HK-2 (cell line): ENCODE measurements around the gene GNA12.
"Not testable (repeated sequence)": the region's sequence is repeated elsewhere in the genome, so short reads cannot be mapped to it uniquely, and the experiment has no call there.

Experiments
- DNase-seq: peaks from one replicate; pipeline ENCODE4 v3.0.0-alpha.2; 2018; ENCODE audit not compliant: unreplicated experiment

Gene GNA12

DNA sequence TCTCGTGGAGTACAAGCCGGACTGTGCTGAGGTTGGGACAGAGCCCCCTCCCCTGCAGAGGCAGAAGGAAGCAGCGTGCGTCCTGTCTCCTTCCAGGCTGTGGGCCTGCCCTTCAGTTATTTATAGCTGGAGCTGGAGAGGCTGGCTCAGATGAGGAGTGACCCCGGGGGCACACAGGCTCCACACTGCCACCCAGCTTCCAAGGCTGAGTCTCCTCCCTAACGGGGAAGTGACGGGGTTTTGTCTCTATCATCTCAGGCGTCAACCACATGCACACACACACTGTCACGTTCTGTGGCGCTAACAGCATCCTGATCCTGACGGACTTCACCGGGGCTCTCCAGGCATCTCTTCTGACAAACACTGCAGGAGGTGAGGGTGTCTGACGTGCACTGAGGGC, 130.7 kb downstream of the GNA12 start:
- no peak for DNase-seq

DNA sequence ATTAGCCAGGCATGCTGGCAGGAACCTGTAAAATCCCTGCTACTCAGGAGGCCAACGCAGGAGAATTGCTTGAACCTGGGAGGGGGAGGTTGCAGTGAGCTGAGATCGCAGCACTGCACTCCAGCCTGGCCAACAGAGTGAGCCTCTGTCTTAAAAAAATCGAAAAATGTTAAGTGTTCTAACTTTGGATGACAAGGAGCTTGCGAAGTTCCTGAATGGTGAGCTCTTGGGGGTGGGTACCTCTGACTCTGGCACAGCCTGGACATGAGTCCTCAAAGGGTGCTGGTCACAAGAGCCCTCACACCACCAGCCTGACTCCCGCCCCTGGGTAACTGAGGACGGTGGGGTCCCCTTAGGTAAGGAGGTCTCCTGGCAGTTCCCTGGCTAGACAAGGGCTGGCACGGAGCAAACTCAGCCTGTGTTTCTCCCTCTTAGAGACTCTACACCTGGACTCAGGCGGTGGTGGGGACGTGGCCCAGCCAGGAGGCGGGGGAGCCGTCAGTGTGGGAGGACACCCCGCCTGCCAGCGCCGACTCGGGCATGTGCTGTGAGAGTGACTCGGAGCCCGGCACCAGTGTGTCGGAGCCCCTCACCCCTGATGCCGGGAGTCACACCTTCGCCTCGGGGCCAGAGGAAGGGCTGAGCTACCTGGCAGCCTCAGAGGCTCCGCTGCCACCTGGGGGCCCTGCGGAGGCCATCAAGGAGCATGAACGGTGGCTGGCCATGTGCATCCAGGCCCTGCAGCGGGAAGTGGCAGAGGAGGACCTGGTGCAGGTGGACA, 132.0 kb downstream of the GNA12 start:
- no peak for DNase-seq

GRCh38 chr7:2710901-2711551, 133.1 kb downstream of the GNA12 start:
- no peak for DNase-seq

GRCh38 chr7:2710286-2710655, 133.8 kb downstream of the GNA12 start:
- no peak for DNase-seq

DNA sequence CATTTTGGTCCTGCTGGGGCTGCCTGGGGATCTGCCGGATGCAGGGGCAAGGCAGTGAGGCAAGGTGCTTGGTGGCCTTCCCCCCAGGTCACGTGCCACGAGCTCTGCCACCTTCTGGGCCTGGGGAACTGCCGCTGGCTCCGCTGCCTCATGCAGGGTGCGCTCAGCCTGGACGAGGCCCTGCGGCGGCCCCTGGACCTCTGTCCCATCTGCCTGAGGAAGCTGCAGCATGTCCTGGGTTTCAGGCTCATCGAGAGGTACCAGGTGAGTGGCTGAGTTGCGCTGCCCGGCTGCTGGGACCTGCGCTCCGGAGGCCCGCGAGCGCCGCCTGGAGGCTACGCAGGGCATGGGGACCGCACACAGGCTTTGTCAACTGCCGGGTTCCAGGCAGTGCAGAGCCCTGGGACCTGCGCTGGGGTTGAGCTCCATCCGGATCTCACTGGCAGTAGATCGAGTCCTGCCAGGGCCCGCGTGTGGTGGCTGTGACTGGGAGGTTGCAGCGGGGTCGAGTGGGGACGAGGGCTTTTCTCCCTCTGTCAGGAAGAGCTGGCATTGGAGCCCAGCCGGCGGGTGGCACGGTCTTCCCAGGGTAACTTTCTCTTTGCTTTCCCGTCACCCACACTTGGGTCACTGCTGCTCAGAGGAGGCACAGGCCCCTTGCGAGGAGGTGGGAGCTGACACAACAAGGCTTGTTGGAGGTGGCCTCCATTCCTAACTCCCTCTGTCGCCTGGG, 134.4 kb downstream of the GNA12 start:
- no peak for DNase-seq

DNA sequence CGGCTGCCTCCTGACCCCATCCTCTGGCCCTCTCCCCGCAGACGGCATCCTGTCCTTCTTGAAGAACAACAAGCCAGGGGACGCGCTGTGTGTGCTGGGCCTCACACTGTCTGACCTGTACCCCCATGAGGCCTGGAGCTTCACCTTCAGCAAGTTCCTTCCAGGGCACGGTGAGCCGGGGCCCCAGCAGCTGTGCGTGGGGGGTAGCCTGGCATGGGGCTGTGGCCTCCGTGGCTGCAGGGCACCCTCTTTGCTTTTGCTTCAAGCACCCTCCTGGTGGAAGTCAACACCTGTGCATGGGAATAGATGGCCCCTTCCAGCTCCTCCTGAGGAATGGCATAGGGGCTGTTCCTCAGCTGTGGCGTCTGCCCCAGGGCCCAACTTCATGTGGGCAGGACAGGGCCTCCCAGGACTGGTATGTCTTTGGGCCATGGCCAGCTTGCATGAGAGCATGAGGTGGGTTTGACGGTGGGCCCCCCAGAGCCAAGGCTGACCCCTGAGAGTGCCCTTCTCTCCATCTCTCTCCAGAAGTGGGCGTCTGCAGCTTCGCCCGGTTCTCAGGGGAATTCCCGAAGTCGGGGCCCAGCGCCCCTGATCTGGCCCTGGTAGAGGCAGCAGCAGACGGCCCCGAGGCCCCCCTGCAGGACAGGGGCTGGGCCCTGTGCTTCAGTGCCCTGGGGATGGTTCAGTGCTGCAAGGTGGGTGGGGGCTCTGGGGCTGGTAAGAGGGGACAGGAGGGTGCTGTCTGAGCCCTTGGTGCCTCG, 135.4 kb downstream of the GNA12 start:
- no peak for DNase-seq

- DNase-seq: no peak
Observed at GRCh38 chr7:2708041-2708440, 136.1 kb downstream of the GNA12 start.

- DNase-seq: no peak
Observed at GRCh38 chr7:2707481-2707880, 136.6 kb downstream of the GNA12 start.

DNA sequence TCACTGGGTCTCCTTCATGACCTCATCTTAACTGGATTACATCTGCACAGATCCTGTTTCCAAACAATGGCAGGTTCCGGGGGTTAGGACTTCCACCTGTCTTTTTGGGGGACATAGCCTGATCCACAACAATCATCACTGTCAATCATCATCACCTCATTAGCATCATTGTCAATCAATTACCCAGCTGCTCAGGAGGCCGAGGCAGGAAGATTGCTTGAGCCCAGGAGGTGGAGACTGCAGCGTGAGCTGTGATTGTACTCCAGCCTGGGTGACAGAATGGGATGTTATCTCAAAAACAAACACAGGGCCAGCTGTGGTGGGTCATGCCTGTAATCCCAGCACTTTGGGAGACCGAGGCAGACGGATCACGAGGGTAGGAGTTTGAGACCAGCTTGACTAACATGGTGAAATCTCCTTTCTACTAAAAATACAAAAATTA, 137.4 kb downstream of the GNA12 start:
- no peak for DNase-seq

DNA sequence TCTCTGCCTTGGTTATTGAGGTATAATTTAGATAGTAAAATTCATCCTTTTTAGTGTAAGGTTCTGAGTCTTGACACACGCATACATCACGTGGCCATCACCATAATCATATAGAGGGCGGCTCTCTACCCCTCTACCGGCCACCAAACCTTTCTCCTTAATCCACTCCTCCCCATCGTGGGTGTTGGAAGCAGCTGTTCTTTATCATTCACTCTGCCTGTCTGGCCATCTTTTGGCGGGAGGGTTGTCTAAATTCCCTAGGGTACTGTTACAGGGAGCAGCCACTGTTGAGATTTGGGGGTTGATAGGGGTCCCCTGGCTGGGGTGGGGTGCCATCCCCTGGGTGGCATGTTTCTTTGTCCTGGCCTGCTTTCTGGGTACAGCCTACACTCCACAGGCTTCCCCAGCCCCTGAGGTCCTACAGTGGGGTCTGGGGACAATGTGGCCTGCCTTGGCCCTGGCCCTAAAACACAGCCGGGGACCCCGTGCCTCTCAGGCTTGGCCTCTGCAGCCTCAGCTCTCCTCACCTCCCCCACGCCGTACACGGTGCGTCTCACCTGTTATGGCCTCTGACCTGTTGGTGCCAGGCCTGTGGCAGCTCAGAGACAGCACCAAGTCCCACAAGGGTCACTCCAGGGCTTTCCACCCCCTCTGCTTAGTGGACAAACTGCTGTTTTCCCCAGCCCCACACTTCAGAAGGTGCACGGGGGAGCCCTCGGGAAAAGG, 138.6 kb downstream of the GNA12 start:
- no peak for DNase-seq

DNA sequence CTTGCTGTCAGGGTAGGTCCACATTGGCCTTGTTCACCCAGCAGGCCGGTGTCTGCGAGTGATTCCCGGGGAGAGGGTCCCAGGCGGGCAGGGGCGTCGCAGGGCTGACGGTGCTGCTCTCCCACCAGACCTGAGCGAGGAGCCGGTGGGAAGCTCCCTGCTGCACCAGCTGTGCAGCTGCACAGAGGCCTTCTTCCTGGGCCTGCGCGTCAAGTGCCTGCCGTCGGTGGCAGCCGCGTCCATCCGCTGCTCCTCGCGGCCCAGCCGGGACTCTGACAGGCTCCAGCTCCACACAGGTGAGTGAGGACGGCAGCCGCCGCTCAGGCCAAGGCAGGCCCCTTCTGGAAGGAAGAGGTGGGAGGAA, 141.5 kb downstream of the GNA12 start:
- no peak for DNase-seq

- DNase-seq: no peak
Observed at GRCh38 chr7:2701832-2702593, 142.1 kb downstream of the GNA12 start.

DNA sequence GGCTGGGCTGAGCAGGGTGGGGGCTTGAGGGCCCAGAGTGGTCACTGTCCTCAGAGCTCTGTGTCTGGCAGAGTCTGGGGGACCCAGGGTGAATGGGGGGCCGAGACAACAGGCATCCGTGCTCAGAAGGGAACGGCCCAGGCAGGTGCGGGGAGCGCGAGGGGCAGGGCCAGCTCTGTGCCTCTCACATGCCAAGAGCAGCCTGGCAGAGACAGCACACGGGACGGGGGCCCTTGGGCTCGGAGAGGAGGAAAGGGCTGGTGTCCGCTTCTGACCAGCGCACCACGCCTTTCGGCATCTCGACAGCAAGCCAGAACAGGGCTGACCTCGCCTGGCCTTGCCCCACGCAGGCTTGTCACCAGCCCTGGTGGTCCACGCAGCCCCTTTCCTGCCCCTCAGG, 142.7 kb downstream of the GNA12 start:
- DNase-seq: no peak

DNA sequence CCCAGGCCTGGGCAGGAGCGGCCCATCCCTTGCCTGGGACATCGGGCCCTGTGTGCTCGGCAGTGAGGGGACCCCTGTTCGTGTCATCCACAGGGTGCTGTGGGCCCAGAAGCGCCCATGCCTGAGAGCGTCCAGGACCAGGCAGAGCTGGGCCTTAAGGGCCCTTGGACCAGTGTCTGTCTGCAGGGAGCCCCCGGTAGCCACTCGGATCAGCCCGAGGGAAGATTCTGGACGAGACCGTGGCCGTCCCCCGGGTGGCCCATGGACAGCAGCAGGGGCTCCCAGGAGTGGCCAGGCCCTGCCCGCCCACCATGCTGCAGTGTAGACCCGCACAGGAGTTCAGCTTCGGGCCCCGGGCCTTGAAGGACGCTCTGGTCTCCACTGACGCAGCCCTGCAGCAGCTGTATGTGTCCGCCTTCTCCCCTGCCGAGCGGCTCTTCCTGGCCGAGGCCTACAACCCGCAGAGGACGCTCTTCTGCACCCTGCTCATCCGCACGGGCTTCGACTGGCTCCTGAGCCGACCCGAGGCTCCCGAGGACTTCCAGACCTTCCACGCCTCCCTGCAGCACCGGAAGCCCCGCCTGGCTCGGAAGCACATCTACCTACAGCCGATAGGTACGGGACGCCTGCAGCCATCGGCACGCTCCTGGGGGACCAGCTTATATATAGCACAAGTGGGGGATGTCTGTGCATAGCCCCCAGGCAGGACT, 143.8 kb downstream of the GNA12 start:
- DNase-seq: no peak

GRCh38 chr7:2699289-2699620, 144.9 kb downstream of the GNA12 start:
- no peak for DNase-seq

- DNase-seq: no peak
Observed at GRCh38 chr7:2698581-2699288, 145.4 kb downstream of the GNA12 start.

DNA sequence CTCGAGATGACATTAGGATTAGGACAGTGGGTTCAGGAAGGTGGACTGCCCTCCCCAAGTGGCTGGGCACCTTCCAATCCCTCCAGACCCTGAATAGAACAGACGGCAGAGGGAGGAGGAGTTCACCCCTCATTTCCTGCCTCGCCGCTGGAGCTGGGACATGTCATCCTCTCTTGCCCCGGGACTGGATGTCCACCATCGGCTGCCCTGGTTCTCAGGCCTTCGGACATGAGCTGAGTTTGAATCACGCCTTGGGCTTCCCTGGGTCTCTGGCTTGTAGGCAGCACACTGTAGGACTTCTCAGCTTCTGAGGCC, 150.0 kb downstream of the GNA12 start:
- not testable (repeated sequence) for DNase-seq

DNA sequence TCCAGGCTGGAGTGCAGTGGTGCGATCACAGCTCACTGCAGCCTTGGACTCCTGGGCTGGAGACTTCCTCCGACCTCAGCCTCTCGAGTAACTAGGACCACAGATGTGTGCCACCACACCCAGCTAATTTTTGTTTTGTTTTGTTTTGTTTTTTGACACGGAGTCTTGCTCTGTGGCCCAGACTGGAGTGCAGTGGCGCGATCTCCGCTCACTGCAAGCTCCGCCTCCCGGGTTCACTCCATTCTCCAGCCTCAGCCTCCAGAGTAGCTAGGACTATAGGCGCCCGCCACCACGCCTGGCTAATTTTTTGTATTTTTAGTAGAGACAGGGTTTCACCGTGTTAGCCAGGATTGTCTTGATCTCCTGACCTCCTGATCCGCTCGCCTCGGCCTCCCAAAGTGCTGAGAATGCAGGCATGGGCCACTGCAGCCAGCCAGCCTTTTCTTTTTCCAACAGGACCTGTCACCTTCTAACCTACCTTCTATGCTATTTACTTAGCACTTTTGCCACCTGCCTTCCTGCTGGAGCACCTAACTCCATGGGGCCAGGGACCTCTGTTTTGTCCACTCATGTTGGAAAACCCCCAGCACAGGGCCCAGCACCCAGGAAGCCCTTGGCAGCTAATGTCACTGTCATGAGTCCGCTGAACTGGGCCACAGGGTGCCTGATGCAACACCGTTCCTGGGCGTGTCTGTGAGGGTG, 150.5 kb downstream of the GNA12 start:
- DNase-seq: not testable (repeated sequence)

GRCh38 chr7:2692543-2692942, 151.6 kb downstream of the GNA12 start:
- no peak for DNase-seq
